ENCODE measurements around the gene ACVRL1.

The ACVRL1 gene

DNA sequence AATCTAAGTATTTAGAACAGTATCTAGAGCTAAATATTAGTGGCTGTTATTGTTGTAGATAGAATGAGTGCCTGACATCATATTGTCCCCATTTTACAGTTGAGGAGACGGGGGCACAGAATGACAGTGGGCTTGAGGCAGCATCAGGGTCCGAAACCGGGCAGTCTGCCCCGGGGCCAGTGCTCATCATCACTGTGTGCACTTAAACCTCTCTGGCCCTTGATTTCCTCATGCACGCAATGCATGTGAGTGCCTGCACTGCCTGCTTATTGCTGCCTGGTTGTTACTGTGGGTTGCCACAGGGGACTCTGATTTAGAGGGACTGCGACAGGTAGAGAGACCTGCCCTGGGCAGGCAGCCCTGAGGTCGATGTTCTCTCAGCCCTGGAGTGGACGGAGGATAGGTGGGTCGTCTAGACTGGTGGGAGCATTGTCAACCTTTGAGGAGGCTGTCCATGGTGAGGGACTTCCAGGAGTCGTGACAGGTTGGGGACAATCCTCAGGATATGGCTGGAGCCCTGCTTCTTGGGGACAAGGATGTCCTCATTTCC lies 9.8 kb downstream of the ACVRL1 start:
- no peak for DNase-seq (ENCODE audit: low read depth)

DNA sequence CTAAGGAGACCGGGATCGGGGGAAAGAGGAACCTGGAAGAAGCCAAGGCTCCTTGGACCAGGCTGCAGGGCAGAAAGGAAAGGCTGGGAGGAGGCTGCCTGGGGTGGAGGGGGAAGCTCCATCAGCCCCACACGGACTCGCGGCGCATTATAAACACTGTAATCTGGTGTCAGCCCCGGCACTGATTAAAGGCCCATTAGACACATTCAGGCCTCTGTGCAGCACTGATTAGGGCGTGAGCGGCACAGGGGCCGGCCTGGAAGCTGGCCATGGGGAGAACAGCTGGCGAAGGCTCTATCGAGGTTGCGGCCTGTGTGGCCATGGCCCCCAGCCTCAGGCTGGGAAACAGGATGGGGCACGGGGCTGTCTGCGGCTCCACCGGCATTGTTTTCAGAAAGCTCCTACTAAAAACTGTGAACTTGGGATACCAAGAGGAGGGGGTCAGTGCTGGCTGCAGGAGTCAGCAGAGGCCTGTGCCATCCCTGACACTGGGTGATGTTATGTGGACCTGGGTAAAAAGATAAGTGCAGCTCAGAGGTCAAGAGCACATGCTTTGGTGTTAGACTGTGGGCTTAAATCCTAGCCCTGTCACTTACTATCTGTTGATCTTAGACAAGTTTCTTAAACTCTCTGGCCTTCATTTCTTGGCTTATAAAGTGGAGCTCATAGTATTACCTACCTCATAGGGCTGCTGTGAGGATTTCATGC lies 10.6 kb downstream of the ACVRL1 start:
- DNase-seq (ENCODE audit: low read depth) = no peak

DNA sequence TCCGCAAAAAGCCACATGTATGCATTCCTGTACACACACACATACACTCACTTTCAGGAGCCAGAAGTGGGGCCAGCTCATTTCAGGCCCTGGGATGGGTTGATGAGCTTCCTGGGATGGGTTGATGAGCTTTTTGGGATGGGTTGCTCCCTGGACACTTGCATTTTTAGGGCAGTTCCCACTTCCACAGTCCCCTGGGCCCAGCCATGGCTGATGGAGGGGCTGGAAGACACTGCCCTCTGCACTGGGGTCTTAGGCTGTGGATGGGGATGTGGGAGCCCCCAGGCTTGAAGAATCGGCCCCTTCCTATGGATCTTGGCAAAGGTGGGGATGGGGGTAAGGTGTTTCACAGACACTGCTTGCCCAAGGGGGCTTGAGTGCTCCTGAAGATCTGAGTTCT lies 12.7 kb downstream of the ACVRL1 start:
- no peak for DNase-seq (ENCODE audit: low read depth)

DNA sequence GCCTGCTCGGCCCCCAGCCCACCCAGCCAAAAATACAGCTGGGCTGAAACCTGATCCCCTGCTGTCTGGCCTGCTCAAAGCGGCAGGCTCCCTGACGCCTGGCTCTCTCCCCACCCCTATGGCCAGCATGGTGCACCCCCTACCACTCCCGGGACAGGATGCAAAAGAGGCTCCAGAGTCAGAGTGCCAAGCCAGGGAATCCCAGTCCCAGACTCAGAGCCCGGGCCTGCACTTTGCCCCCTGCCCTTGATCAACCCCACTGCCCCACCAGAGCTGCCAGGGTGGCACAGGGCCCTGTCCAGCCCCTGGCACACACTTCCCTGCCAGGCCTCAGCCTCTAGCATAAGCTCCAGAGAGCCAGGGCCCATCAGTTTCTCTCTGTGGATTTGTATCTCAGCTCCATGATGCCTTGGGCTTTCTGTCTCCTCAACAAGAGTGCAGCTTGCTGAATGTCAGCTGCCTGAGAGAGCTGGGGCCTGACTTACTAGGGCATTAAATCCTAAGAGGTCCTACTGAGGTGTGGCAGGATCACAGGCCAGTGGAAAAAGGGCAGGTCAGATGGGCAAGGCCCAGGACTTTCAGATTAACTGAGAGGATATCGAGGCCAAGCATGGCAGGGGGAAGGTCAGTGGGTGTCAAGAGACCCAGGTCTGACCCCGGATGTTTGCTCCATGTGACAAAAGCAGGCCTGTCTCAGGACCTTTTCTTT lies 13.9 kb downstream of the ACVRL1 start:
- no peak for DNase-seq (ENCODE audit: low read depth)

DNA sequence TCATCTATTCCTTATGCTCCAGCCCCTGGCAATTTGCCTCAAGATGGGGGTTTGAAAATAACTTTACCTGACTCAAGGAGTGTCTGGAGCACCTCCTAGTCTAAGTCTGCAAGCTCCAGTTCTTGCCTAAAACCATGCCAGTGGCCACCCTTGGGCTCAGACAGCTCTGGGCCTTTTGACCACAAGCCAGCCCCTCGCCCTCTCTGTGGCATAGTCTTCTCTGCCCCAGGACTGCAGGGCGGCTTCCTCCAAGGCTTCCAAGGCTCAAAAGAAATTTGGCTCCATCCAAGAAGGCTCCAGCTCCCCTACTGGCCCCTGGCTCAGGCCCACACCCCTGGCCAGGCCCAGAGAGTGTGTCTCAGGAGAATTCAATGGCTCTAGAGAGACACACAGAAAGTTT lies 14.8 kb downstream of the ACVRL1 start:
- no peak for DNase-seq (ENCODE audit: low read depth)

DNA sequence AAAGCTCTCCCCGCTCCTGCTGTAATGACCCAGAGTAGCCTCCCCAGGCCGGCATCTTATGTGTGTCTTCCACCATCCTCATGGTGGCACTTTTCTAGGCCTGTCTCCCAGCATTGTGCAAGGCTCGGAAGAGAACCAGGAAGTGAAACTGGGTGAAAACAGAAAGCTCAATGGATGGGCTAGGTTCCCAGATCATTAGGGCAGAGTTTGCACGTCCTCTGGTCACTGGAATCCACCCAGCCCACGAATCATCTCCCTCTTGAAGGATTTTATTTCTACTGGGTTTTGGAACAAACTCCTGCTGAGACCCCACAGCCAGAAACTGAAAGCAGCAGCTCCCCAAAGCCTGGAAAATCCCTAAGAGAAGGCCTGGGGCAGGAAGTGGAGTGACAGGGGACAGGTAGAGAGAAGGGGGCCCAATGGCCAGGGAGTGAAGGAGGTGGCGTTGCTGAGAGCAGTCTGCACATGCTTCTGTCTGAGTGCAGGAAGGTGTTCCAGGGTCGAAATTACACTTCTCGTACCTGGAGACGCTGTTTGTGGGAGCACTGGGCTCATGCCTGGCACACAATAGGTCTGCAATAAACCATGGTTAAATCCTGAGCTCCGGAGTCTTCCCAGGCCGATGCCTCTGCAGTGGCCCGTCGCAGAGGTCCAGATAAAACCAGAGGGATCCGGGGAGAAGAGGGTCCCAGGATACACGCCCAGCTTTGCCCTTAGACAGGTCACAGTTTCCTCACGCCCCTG lies 15.6 kb downstream of the ACVRL1 start:
- peak; percentile 30 for DNase-seq (ENCODE audit: low read depth)

DNA sequence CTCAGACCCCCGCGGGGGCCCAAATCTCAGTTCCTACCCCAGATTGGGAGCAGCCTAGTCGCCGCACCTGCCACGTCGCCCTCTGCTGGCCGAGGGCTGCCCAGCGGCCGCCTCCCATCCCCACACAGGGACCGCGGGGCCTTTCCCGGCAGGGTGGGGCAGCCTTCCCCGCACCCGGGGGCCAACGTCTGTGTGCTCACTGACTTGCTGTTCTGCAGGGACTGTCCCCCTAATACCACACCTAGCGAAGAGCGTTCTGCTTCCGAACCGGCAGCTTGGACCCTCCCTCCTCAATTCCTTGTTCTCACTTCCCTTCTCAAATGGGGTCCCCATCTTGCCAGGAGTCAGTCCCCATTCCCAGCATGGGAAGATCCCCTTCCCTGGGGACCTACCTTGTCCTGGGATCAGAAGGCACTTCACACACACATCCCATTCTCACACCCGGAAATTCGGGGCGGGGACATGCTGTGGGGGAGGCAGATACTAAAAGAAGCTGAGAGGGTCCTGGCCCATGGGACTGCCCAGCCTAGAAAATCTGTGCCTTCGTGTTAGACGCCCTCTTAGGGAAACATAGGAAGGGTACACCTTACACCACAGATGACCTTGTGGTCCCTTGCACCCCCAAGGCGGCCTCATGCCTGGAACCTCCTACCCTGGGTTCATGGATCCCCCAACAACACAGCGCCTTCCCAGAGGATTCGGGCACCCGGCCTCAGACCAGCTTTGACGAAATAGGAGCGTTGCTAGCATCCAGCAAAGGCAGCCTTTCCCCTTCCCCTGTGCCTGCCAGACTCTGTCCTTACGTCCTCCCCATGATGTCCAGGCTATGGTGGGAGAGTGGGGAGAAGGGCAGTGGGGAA lies 16.4 kb downstream of the ACVRL1 start:
- DNase-seq (ENCODE audit: low read depth) = no peak

DNA sequence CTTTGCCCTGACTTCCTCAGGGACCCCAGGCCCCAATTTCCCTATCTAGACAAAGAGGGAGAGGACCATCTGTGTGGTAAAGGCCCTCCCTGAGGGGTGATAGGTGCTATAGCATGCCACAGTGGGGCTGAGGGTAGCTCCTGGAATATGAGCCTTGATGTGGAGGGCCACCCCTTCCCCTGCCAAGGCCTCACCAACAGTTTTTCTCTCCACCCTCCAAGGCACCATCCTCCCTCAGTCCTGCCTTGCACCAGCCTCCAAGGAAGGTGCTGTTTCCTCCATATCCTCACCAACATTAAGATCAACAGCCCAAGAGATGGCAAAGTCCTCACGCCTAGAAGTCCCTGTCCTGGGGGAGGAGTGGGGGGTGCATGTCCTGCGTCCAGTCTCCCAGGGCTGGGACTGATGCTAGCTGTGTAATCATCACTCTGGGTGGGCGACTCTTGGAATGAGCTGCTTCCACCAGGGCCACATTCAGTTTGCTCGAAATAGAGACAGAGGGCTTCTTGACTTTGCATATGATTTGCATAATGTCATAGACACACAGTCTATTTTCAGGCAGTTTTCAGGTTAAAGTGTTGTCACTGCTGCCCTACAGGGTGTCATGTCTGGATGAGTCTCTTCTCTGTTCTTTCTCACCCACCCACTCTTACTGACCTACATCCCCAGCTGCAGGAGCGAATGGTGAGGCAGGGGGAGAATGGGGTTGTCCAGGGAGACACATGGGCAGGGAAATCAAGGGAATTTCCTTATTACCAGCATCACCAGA lies 17.4 kb downstream of the ACVRL1 start:
- DNase-seq (ENCODE audit: low read depth) = no peak

DNA sequence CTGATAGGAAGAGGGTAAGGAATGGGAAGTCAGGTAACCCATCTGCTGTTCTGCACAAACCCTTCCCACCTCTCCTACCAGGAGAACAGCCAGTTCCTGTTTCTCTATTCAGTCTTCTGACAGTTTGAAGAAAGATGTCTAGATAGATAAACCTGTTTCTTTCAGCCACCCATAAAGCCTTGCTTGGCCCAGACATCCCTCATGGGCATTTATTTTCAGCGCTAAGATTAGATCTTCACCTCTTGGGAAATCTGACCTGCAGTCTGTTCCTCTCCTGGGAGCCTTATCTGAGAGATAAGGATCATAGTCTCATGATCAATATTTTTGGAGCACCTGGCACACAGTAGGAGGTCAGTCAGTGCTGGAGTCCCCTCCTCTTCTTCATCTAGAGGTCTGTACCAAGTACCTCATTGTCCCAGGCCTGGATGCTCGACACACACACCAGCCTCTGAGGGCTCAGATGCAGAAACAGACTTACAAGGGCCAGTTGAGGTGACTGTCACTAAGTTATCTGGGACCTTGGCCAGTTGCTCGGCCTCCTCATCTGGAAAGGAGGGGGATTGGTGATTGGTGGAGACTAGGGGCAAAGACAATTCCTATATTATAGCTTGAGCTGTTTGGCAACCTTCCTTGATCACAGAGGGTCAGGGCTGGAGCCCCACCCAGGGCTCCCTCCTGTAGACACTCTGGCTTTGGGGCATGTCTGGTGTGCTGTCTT lies 18.2 kb downstream of the ACVRL1 start:
- DNase-seq (ENCODE audit: low read depth) = no peak

DNA sequence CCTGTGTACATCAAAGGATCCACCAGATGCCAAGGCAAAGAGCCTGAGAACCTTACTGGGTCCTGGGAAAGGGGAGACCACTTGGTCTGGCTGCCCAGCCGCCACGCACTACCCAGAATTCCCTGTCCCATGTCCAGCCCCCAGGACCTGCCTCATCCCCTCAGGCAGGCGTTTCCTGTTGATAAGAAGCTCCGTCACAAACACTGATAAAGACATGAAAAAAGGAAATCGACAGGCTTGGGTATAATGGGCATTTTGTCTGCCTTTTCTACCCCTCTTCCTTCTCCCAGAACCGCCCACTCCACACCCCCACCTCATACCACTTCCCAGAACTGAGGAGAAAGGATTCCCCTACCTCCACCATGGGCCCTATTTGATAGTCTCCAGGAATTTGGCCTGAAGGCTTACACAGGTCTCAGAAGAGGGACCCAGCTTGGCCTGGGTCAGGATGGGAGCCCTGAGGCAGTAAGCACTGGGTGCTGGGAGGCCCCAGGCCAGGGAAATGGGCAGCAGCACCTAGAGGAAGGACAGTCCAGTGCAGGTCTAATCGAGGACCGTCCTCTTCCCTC lies 18.8 kb downstream of the ACVRL1 start:
- no peak for DNase-seq (ENCODE audit: low read depth)

DNA sequence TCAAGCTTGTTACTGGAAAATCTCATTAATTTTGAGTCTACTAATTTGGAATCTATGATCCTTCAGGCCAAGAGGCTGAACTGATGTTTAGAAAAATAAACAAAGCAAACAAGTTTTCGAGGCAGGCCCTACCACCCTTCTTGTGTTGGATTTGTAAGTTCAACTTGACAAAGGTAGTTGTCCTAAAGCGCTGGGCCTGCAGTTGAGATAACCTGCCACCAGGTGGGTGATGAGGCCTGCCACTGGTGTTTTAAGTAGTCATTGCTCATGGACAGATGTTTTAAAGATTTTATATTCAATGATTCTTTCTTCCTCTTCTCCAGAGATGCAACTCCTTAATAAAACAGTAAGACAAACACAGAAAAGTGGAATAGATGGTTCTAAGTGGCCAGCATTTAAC lies 19.4 kb downstream of the ACVRL1 start:
- DNase-seq (ENCODE audit: low read depth) = no peak

DNA sequence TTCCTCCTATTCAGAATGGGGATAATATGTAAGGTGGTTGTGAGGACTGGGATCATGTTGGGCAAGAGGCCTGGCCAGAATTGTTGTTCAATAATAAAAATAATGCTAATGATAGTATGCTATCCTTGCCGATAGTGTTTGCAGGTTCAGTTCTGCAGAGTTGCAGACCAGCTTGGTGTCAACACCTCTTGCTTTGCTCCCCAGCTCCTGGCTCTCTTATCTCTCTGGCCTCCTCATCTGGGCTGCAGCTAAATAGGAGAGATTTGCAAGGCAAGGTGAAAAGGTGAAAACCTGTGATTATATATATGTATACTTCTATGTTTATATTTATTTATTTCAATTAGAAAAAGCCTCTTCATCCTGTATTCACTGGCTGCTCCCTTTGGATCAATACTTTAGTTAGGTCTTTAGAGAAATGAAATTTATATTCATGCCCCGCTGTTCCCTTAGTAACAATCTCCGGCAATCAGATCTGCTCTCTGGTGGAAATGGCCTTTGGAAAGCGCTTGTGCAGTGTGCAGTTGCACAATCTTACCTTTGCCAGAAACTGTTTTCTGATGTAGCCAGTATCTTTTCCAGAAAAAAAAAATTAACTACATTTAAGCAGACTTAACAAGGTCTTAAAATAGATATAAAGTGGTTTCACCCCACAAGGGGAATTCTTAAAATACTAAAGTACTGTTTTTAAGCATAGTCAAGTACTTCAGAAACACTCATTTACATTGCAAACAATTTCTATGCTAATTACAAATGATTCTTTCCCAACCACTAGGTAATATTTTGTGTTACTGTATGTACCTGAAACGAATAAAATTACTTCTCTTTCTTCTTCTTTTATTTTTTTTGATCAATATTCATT lies 25.1 kb downstream of the ACVRL1 start:
- DNase-seq (ENCODE audit: low read depth) = no peak

DNA sequence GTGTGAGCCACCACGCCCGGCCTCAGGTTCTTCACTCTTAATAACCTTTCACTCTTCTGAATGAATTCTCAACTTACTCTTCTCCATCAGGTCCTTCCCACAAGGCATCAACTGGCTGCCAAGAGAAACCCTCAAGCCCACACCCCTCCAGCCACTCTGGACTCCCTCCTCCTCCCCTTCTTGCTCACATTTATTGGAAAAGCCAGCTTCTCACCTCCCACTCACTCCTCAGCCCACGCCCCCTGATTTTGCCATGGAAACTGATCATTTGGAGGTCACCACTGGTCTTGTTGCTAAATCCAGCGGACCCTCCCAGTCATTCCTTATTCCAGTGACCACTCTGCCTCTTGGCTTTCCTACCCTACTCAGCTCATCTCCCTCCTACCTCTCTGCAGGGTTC lies 26.8 kb downstream of the ACVRL1 start:
- DNase-seq (ENCODE audit: low read depth) = no peak

DNA sequence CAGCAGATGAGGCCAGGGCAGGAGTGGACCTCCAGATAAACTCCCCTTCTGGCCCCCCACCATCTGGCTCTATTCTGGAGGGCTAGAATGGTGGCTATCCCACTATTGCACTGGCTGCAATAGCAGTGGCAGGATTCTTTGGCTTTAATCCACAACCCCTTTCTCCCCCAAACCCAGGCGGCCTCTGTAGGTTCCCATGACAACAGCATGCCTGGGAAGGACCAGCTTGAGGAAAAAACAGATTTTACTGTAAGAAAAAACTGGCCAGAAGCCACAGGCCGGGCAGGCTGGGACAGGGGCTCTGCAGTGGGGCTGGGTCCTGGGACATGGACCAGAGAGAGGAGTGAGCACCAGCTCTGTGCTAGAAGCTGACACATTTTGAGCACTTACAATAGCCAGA lies 30.6 kb downstream of the ACVRL1 start:
- no peak for DNase-seq (ENCODE audit: low read depth)

DNA sequence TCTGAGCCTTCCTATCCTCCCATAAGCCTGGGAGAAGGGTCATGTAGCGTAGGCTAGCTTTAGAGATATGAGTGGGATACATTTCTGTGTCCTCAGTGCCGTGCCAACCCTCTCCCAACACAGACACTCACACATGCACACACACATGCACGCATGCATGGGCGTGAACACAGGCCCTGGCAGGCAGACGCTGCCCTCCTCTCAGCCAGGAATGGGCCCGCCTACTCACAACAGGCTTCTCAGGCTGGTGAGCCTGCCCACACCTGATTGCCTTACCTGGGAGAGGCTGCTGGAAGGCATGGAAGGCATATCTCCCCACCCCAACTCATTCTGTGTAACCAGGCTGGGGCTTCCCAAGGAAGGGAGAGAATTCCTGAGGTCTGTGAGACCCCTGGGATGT lies 31.4 kb downstream of the ACVRL1 start:
- DNase-seq (ENCODE audit: low read depth) = no peak

DNA sequence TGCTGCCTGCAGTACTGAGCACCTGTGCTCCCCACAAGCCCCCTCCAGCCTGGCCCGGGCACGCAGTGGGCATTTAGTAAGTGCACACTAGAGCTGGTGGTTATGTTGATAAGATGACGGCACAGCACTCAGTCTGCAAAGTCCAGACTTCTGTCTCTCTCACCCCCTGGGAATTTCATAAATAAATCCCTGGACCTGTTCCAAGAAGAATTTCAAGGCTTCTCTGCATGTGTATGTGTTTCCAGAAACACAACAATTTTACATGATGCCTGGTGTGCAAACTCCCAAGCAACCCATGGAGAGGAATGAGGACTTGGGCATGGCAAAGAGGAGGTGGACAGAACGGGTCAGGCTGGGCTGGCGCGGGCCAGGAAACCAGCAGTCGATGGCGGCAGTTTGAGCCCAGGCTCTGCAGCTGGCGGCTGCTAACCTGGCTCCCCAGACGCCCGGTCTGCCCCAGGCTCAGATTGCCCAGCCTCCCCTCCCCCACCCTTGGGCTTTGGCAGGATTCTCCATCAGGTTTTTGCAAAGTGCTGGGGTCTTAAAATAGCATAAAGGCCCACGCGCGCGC lies 33.8 kb downstream of the ACVRL1 start:
- no peak for DNase-seq (ENCODE audit: low read depth)

DNA sequence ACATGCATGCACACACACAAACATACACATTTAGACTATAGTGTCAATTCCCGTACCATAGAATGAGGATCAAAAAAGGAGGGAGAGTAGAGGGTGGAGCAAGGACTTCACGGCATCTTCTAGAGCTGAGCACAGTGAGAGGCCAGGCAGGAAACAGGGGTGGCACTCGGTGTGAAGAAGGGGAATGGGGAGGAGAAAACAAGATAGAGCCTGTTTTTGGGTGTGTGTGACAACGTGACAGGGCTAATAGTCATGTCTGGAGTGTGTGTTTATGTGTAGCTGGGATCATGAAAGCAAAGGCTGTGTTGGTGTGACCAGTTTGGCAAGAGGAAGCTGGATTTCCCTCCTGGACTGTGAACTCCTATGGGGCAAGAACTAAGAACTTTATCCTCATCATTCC lies 34.3 kb downstream of the ACVRL1 start:
- DNase-seq (ENCODE audit: low read depth) = no peak

DNA sequence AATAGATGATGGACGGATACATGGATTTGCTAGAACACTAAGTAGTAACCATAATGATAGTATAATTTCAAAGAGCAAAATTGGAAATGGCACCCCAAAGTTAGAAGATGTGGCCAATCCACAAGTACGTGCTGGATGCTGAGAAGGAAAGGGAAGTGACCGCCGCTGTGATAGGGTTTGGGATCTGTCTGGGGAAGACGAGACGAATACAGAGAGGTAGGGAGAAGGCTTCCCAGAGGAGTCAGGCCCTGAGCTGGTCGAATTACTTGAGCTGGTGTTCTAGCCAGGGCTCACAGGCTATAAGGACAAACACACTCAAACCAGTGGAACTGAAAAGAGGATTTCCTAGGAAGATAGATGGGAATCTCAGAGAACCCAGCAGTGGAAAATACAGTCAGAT lies 34.8 kb downstream of the ACVRL1 start:
- no peak for DNase-seq (ENCODE audit: low read depth)

DNA sequence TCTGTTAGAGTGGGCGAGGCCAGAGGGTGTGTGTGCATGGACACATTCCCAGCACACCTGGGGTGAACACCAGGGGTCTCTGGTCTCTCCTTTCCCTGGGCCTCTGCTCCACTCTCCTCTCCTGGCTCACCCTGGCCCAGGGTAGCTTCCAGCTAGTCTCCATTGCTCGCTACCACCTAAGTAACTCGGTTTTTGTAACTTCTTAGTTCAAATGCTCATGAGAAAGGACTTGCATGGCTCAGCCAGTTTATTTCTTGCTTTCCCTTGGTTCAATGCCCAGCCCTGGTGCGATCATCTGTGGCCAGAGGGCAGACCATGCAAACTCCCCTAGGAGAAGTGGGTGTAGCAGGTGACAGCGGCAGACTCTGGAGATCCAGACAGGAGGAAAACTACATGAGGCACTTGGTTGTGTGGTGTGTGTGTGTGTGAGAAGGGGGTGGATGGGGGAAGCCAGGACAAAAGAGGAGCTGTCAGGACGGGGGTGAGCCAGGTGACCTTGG lies 35.2 kb downstream of the ACVRL1 start:
- no peak for DNase-seq (ENCODE audit: low read depth)
